Measurements from ENCODE around the gene LTB4R.
"Not testable (repeated sequence)": the region's sequence is repeated elsewhere in the genome, so short reads cannot be mapped to it uniquely, and the experiment has no call there.

The LTB4R gene

DNA sequence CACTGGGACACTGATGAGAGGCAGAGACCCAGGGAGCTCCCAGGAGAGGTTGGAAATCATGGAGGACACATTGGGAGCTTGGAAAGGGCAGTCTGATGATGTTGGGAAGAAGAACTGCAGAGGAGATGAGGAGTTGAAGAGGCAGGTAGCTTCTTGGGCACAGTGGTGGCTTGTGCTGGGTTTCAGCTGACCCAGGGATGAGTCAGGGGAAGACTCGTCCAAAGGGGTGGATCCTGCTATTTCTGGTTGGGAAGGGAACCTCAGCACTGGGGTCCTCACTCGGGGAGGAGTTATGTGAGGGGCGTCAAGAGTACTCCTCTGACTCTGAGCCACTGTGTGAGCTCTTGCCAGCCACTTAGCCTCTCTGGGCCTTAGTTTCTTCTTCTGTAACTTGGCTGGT is 12.0 kb downstream of the LTB4R start:
- no peak for DNase-seq (ENCODE audit: low read depth)

DNA sequence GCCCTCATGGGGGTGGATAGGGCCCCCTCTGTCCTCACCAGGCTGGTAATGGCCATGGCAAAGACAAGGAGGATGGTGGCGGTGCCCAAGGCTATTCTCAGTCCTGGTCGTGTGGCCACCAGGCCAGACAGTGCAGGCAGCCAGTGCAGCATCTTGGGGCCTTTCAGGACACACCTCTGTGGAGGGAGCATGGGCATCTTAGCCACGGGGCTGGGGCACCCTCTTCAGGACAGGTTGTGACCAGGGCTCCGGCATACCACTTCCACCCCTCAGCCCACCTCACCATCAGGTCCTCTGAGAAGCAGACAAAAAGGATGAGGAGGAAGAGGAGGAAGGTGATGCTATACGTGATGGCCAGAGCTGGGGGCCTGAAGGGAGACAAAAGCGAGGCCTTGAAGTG is 12.7 kb downstream of the LTB4R start:
- DNase-seq (ENCODE audit: low read depth) = no peak

DNA sequence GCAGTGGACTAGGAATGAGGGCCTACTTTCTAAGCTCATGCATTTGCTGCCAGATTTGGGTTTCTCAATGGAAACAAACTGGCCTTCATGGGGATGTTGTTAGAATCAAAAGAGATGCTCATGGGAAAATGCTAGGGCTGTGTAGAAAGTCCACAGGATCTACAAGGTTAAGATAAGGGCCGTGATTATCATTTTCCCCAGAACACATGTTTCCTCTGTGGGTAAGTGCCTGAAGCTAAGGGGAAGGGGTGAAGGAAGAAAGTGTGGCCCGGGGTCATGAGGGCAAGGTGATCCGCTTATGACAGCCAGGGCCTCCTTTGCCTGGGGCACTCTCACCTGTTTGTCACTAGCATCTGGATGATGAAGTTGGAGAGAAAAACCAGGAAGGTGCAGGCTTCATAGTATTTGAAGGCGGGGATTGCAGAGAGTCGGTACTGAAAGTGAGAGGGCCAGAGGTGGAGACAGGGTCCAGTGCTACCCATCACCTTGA is 13.8 kb downstream of the LTB4R start:
- DNase-seq (ENCODE audit: low read depth) = no peak

DNA sequence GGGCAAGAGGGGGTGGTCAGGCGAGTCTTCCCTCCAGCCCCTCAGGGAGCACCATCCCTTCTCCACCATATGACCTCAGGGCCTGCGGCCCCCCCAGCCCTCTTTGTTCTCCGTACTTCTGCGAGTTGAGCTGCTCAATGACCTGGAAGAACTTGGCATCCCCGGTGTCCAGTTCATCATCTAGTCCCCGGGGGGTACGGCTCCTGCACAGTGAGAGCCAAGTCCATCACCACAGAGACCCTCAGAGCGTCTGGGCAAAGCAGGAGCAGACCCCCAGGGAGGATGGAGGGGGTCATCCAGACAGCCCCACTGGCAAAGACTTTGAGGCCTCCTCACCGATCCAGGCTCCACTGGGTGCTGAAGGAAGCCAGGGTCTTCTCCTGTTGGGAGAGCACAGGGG is 14.7 kb downstream of the LTB4R start:
- no peak for DNase-seq (ENCODE audit: low read depth)

DNA sequence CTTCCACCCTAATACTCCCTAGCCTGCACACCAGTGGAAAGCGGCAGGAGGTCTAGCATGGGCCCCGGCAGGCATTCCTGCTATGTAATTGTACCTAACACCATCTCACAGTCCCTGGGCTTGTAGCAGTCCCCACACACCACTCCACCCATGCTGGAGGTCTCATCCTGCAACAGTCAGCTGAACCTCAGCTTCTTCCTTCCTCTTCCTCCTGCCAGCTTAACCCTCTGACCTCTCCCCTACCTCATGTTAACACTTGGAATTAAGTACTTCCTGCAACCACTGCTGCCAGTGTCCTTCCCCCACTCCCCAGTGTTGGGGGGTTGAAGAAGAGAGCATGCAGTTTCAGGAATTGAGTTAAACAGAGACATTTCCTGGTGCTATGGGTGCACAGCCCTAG is 16.0 kb downstream of the LTB4R start:
- DNase-seq (ENCODE audit: low read depth) = no peak

DNA sequence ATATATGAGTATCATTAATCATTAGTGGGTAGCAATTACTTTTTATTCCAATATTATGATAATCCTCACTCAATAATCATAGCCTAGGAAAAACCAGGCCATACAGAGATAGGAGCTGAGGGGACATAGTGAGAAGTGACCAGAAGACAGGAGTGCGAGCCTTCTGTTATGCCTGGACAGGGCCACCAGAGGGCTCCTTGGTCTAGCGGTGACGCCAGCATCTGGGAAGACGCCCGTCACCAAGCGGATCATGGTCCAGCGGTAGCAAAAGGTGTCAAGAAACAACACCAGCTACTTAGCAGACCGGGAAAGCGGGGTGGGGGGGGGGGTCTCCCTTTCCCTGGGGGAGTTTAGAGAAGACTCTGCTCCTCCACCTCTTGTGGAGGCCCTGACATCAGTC is 16.6 kb downstream of the LTB4R start:
- not testable (repeated sequence) for DNase-seq (ENCODE audit: low read depth)

DNA sequence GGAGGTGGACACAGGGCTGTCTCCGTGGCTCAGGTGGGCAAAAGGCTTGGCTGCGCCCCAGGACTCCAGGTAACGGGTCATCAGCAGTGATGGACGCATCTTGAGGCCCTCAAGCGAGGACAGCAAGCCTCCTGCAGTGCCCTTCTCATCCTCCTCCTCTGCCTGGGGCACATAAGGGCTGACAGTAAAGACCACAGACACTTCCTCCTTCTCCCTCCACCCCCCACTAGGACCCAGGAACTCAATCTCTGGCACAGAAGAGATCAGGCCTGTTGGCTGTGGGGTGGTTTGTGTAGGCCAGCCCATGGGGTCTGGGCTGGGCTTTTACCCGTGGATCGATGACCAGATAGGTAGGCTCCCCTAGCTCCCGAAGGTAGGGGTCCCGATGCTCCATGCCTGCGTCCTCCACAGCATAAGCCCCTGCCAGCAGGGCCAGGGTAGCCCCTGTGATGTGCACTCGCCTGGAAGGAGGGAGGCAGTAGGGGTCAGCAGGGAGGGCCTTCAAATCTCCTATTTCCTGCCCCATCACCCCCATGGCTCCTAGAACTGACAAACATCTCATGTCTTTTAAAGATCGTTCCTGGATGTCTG is 17.9 kb downstream of the LTB4R start:
- DNase-seq (ENCODE audit: low read depth) = no peak

DNA sequence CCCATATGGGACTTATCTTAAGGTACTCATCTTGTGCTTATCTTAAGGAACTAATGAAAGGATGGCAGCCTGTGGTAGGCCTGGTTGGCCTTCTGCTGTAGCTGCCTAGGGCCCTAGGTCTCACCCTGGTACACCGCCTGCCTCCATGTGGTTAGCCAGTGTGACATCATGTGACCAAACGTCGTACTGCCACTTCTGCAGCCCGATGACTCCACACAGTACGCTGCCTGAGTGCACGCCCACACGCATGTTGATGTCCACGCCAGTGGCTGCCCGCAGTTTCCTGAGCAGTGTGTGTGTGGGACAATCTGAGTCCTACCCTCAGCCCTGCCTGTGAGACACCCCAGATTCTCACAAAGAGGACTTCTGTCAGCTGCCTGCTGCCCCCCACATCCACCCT is 18.4 kb downstream of the LTB4R start:
- DNase-seq (ENCODE audit: low read depth) = no peak

DNA sequence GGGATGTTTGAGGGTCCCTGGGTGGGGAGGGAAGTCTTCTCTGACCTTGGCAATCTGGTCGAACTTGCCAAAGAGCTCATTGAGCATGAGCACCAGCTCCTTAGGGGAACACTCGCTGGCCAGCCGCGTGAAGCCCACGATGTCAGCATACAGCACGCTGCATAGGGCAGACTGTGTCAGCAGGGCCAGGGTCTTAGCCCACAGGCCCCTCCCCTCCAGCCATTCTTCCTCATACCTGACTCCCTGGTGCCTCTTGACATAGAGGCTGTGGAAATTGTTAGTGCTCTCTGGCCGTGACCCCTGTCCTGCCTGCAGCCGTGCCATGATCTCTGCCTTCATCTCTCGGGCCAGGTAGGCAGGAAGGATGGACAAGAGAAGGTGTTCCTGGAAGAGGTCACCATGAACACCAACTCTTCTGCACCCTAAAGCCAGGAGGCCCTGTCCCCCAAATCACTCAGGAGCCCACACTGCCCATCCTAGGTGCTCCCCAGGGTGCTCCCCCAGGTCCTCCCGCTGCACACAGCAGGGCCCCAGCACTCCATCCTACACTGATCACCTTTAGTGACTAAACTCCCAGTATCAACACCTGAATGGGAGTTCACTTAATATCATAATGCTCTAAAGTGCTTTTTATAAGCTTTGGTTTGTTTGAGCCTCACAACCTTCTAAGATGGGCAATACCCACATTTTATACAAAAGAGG is 19.8 kb downstream of the LTB4R start:
- no peak for DNase-seq (ENCODE audit: low read depth)

DNA sequence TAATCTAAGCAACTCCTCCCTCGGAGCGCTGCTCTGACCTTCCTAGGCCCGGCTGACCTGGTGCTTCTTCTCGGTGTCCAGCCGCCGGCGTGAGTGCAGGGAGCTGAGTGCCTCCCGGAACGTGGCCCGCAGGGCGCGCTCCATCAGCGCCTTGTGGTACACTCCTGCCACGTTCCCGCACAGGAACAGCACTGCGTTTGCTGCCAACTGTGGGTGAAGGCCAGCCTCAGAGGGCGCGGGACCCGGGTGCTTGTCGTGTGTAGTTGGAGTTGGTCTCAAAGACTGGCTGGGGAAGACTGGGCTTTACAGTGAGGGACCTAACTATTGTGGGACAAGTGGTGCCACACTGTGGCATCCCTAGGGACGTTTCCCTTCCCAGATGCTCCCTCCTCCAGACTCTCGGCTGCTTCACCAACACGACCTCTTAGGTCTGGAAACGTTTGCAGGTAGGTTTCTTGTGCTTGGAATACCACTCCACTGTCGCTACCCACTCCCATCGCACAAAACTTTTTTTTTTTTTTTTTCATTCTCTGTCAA is 20.5 kb downstream of the LTB4R start:
- DNase-seq (ENCODE audit: low read depth) = no peak

DNA sequence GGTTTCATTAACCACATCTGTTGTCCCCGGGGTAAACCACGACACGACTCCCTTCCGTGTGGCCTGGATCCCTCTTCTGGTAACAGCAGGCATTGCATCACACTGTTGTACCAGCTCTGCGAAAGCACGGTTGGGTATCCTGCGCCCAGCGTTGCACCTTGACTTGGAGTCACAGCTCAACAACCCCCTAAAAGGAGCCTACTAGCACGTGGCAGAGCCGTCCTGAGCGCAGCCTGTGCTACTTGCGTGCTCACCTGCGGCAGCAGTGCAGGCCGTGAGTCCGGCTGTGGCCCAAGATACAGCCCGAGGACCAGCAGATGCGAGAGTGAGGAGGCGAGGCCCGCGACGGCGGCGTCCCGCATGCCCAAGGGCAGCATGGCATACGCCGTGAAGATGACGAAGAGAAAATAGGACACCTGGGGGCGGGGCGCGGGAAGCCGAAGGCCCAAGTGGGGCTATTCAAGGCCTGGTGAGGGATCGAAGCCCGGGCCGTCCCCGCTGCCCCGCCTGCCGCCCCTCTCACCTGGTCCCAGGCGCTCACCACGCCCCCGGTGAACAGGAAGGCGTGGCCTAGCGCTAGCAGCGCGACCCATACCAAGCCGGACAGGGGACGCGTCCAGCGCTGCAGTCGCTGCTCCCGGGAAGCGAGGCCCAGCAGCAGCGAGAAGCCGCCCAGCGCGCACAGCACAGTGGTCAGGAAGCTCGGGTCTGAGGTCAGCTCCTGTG is 21.1 kb downstream of the LTB4R start:
- no peak for DNase-seq (ENCODE audit: low read depth)

DNA sequence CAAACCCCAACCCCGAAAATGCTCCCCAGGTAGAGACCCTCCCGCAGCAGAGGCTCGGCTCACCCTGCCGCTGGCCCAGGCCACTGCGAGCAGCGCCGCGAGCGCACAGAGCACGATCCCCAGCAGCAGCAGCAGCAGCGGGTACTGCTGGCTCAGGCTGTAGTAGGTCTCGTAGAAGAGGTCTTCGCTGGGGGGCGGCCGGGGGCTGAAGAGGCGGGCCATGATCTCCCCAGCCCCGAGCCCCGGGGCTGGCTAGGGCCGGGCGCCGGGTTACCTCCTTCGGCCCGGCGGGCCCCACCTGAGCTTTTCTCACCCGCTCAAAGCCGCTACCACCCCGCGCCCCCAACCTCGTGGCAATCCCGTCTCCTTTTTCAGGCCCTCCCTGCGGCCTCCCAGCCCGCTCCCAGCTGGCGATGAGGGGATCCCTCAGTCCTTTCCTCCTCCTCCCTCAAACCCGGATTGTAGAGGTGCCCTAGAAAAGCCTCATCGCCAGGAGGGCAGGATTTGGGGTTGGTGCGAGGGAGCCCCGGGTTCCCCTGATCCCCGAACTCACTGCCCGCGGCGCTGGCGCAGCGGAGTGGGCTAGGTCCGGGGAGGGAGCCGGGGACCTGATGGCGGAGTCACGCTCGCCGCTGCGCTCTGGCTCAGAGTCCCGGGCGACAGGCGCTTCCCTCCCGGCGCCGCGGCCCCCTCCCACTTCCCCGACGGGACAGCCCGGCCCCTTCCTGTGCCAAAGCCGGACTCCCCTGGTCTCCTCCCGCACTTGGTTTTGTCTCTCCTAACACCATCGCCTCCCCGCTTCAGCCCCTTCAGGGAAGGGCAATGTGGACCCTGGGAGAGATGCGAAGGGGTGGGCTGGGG is 23.4 kb downstream of the LTB4R start, which contains the start of gene ADCY4:
Gene ADCY4, minus strand, starts transcription at position 641 of the 861 bp plus-strand sequence. Its CDS starts 419 bp downstream, at position 222.
- DNase-seq (ENCODE audit: low read depth) = no peak

DNA sequence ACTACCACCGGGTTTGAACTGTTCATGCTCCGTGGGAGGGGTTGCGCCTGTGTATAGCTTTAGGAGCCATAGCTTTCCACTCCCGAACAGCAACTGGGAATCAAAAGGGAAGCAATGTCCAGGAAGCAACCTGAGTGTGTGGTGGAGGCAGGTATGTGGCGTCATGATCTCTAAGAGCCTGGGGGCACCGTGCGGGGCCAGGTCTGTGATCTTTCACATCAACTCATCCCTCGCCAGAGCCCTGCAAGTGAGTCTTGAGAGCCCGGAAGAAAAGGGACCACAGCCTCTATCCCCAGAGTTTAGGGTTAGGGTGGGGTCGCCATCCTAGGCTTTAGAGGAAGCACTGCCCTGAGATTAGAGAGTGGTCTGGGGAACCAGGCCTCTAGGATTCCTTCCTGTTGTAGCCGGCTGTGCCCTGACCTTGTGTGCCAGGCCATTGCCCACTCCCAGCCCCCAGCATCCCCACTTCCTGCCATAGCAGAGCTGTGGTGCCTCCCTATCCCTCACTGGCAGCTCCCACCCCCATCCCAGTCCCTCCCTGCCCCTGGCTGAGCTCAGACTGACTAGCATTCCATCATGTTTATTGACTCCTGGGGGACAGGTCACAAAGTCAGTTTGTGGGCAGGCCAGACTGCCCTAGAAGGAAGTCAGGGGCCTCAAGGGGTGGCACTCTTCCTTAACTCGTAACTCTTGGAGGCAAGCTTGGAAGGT is 24.3 kb downstream of the LTB4R start:
- DNase-seq (ENCODE audit: low read depth) = no peak

DNA sequence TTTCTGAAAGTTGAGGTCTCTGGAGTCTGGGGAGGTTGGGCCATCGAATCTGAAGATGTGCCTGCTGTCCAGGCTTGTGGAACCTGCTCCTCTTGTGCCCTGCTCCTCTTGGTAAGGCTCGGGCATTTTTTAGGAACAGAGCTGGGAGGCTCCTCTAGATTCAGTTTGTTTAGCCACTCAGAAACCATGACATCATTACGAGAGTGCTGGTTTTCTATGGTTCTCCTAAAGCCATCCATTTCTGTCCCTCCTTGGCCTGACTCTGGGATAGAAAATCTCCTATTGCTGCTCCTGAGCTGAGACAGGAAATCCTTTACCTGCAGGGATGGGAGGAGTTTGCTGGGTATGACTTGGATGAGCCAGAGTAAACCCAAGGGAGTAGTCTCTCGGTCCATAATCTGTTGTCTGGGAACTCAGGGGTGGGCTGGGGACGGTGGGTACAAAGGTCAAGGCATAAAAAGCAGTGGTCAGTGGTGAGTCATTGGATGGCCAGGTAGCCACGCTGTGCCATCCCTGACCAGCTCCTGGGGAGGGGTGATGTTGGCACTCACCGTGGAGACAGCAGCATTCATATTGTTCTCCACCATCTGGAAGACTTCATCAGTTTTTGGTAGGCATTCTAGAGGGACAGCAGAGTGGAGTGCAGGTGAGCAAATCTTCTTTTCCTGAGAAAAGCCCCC is 26.0 kb downstream of the LTB4R start:
- no peak for DNase-seq (ENCODE audit: low read depth)

DNA sequence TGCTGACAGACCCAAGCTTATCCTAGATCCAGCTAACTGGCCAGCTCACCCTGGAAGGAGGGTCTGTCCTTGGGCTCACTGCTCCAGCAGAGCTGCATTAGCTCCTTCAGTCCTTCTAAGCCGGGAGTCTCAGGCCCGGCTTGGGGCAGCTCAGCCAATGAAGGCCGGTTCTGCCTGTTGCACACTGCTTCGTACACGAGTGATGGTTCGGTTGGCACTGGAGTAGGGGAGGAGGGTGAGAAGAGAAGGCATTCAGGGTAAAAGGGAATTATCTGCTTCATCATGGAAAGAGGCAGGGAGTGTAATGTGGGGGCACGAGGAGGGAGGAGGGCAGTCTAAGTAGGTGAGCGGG is 26.5 kb downstream of the LTB4R start:
- DNase-seq (ENCODE audit: low read depth) = no peak

DNA sequence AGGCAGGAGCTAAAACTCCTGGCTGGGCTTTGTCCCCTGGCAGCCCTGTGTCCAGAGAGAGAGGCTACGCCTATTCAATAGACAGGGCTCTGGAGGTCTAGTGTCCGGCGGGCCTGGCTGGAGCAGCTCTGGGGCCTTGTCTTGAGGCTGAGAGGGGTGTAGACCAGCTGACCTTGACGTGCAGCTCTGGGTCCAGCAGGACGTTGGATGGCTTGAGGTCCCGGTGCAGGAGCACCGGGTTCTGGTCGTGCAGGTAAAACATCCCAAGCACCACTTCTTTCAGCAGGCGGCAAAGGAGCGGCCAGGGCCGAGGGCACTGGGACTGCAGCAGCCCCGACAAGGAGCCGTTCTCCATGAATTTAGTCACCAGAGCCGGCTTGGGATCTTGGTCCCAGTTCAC is 27.5 kb downstream of the LTB4R start:
- no peak for DNase-seq (ENCODE audit: low read depth)

DNA sequence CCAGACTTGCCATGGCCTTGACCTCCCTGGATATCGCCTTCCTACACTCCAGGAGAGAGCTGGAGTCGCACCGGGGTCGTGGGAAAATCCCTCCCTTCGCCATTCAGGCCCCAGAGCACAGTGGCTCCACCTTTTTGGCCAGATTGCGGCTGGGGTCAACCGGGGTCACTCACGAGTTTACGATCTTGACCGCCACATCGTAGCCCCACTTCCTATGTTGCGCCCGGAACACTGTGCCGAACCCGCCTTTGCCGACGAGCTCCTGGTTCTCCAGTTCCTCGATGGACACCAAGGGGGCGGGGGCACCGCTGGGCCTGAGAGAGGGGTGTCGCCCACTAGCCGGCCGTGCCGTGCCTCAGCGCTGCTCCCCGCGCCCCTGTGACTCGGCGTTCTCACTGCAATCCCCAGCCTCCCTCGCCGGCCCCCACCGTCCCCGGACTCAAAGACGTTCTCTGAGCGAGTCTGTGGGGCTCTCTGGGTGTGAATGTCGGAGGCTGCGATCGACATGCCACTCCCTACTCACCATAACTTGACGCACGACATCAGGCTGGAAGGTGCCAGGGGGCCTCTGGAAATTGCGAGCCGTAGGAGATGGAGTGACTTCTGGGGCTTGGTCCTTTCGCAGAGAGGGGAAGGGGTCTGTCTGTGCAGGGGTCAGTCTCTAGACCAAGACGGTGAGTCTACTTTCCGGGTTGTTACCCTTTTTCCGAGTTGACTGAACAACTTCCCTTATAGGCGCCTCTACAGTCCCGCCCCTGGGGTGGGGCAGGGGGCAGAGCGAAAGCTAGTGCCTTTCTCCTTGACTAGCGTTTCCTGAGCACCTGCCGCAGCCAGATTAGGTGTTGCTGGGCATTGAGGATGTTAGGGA is 28.2 kb downstream of the LTB4R start, which contains the start of gene RIPK3:
Gene RIPK3, minus strand, starts transcription at position 708 of the 868 bp plus-strand sequence. Its CDS starts 165 bp downstream, at position 543.
- DNase-seq (ENCODE audit: low read depth) = no peak

DNA sequence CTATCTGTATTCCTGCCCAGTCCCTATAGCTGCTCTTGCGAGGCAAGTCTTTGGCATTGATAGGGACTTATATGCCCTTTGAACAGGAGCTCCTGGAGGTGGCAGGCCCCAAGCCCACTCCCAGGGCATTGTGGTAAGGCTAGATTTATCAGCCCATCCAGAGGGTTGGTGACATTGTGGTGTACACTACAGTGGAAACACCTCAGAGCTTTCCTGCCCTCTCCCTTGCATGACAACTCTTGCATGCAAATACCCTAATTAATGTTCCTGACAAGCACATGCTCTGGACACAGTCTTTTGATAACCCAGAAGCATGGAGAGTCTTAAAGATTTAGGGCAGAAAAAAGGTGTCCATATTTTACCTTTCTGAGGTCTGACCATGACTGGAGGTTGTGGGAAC is 29.3 kb downstream of the LTB4R start:
- no peak for DNase-seq (ENCODE audit: low read depth)

DNA sequence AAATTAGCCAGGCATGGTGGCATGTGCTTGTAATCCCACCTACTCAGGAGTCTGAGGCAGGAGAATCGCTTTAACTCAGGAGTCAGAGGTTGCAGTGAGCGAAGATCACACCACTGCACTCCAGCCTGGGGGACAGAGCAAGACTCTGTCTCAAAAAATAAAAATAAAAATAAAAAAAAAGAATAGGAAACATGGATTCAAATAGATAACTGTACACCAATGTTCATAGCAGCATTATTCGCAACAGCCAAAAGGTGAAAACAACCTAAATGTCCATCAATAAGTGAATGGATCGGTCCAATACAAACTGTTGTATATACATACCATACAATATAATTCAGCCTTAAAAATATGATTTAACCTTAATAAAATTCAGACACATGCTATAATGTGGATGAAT is 31.6 kb downstream of the LTB4R start:
- DNase-seq (ENCODE audit: low read depth) = no peak
